ENCODE results near the gene MTCL3.

MTCL3 gene

DNA sequence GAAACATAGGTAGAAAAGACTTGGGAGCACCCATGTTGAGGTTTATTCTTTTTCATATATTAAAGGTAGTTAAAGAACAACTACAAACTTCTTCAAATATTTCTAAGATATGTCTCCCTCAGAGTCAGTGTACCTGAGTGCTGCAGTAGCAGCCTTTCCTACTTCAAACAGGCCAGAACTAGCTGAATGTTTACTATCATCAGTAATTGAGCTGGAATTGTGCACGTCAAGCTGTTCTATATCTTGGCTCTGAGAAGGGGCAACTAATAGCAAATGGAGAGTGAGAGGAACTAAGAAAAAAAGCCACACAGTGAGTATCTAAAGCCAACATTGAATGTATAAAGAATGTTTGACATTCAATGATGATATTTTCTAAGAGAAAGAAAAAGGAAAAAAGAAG is 21.7 kb downstream of the MTCL3 start:
- no peaks in the 10 kb centered on the region for H3K9me3 ChIP-seq
- H3K4me3 ChIP-seq, result no peak overlapping the region
- H3K27ac ChIP-seq, result no peak overlapping the region
- WGBS, 2 donors, result 54 to 69% methylated on average over 1 of the region's 1 CpG
- TF ChIP-seq, protein P1, sequence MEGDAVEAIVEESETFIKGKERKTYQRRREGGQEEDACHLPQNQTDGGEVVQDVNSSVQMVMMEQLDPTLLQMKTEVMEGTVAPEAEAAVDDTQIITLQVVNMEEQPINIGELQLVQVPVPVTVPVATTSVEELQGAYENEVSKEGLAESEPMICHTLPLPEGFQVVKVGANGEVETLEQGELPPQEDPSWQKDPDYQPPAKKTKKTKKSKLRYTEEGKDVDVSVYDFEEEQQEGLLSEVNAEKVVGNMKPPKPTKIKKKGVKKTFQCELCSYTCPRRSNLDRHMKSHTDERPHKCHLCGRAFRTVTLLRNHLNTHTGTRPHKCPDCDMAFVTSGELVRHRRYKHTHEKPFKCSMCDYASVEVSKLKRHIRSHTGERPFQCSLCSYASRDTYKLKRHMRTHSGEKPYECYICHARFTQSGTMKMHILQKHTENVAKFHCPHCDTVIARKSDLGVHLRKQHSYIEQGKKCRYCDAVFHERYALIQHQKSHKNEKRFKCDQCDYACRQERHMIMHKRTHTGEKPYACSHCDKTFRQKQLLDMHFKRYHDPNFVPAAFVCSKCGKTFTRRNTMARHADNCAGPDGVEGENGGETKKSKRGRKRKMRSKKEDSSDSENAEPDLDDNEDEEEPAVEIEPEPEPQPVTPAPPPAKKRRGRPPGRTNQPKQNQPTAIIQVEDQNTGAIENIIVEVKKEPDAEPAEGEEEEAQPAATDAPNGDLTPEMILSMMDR (IDR thresholded peaks at IDR 0.05), result no peak
- no peak for TF ChIP-seq EP300 (IDR thresholded peaks at IDR 0.05)
- no peak for TF ChIP-seq POLR2AphosphoS5 (IDR thresholded peaks at IDR 0.05)
- H3K27me3 ChIP-seq, result no peaks in the 10 kb centered on the region
- H3K4me1 ChIP-seq, result no peaks in the 10 kb centered on the region
- DNase-seq, result no peak
- H3K36me3 ChIP-seq, result no peaks in the 10 kb centered on the region
- intact Hi-C loops (cut with DNase I), result no loop called here

DNA sequence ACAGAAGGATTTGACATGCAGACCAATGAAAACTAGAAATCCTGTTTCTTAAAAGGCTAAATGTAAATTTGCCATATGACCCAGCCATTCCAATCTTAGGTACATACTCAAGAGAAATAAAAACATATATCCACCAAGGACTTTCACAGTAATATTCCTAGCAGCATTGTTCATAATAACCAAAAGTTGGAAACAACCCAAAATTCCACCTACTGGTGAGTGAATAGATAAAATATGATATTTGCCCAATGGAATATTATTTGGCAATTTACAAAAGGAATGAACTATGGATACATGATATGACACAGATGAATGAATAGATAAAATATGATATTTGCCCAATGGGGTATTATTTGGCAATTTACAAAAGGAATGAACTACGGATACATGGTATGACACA is 22.7 kb downstream of the MTCL3 start:
- DNase-seq, result no peak
- WGBS, 2 donors, result 95 to 96% methylated on average over 1 of the region's 1 CpG
- no peaks in the 10 kb centered on the region for H3K9me3 ChIP-seq
- no peaks in the 10 kb centered on the region for H3K27me3 ChIP-seq
- H3K27ac ChIP-seq, result no peak overlapping the region
- no peaks in the 10 kb centered on the region for H3K36me3 ChIP-seq
- H3K4me3 ChIP-seq, result no peak overlapping the region
- H3K4me1 ChIP-seq, result no peaks in the 10 kb centered on the region
- TF ChIP-seq EP300 (IDR thresholded peaks at IDR 0.05), result no peak
- TF ChIP-seq POLR2A (IDR thresholded peaks at IDR 0.05), result no peak
- no peak for TF ChIP-seq POLR2AphosphoS5 (IDR thresholded peaks at IDR 0.05)
- TF ChIP-seq, protein P1 (IDR thresholded peaks at IDR 0.05), result no peak
- intact Hi-C loops (cut with DNase I), result no loop called here

DNA sequence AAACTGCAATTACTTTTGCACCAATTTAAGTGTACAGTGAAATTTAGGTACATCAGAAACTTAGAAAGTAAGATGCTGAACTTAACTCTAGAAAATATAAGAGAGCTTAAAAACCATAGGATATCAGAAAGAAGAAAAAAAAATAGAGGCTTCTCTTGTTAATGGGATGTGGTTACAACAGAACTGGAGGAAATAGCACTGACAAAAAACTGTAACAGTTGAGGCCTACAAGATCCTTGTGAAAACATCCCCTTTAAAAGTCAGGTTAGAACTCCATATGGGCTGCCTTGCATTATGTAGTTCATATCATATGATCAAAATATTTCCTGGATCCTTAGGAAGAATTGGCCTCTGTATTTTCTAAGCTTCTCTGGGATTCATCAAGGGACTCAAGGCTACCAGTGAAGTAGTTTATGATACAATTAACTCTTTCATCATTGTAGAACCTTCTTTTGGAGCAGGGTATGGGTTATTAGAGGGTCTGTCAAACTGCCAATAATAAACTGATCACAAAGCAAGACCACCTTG is 24.8 kb downstream of the MTCL3 start:
- H3K36me3 ChIP-seq, result no peaks in the 10 kb centered on the region
- H3K27ac ChIP-seq, result no peak overlapping the region
- intact Hi-C loops (cut with DNase I), result no loop called here
- no peak for DNase-seq
- H3K9me3 ChIP-seq, result no peaks in the 10 kb centered on the region
- no peak overlapping the region for H3K4me3 ChIP-seq
- H3K4me1 ChIP-seq, result no peaks in the 10 kb centered on the region
- TF ChIP-seq, protein P1 (IDR thresholded peaks at IDR 0.05), result no peak
- no peak for TF ChIP-seq POLR2A (IDR thresholded peaks at IDR 0.05)
- no peak for TF ChIP-seq POLR2AphosphoS5 (IDR thresholded peaks at IDR 0.05)
- TF ChIP-seq EP300 (IDR thresholded peaks at IDR 0.05), result no peak
- H3K27me3 ChIP-seq, result no peaks in the 10 kb centered on the region

DNA sequence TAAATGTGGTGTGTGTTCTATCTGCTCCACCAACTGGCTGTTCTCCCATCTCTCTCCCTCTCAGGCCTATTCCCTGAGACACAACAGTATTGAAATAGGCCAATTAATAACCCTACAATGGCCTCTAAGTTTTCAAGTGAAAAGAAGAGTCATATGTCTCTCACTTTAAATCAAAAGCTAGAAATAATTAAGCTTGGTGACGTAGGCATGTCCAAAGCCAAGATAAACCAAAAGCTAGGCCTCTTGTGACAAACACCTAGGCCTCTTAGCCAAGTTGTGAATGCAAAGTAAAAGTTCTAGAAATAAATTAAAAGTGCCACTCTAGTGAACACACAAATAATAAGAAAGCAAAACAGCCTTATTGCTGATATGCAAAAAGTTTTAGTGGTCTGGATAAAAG is 29.9 kb downstream of the MTCL3 start:
- WGBS, 2 donors, result 93 to 95% methylated on average over 1 of the region's 1 CpG
- Histone ChIP-seq H3K4me1 (peaks cover 0 to 7% (median 3%) of the 10 kb centered on the region in 4 donors), H3K36me3 (no peaks in the 10 kb centered on the region), H3K9me3 (no peaks in the 10 kb centered on the region), H3K27ac (no peak overlapping the region), H3K27me3 (no peaks in the 10 kb centered on the region), H3K4me3 (no peak overlapping the region)
- no peak for DNase-seq
- intact Hi-C loops (cut with DNase I), result no loop called here
- no peak for TF ChIP-seq POLR2AphosphoS5 (IDR thresholded peaks at IDR 0.05)
- TF ChIP-seq EP300 (IDR thresholded peaks at IDR 0.05), result no peak
- TF ChIP-seq, protein P1 (IDR thresholded peaks at IDR 0.05), result no peak
- no peak for TF ChIP-seq POLR2A (IDR thresholded peaks at IDR 0.05)

DNA sequence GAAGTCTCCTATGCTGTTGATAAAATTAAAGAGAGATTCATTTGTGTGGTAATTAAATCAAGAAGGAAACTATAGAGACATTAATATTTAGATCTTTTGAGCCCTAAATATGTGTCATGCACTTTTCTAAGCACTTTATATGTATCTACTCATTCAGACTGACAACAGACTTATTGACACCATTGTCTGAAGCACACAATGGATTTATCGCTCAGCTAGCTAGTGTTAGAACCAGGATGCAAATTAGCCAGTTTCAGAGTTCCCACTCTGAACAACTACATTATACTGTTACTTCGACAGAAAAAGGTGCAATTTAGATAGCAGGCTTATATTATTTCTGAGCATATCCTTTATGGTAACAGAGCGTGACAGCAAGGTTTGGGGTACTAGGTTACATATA is 32.2 kb downstream of the MTCL3 start:
- intact Hi-C loops (cut with DNase I), result no loop called here
- Histone ChIP-seq H3K4me3 (no peak overlapping the region), H3K36me3 (no peaks in the 10 kb centered on the region), H3K9me3 (no peaks in the 10 kb centered on the region), H3K4me1 (peaks cover 0 to 13% (median 10%) of the 10 kb centered on the region in 4 donors), H3K27ac (no peak overlapping the region), H3K27me3 (no peaks in the 10 kb centered on the region)
- WGBS, 2 donors, result 94 to 97% methylated on average over 3 of the region's 3 CpGs
- DNase-seq, result no peak
- no peak for TF ChIP-seq EP300 (IDR thresholded peaks at IDR 0.05)
